ENCODE data around the gene GGA3. TPM values are rescaled to one million over a fixed set of nuclear protein-coding genes. Genes with fewer than 3 reads are reported as not detected.

GGA3 gene
- total RNA-seq, 1 donor from 2014 or later = 4.7 TPM

GRCh38 chr17:75205793-75206163, 55.6 kb downstream of the GGA3 start:
- Histone ChIP-seq H3K9ac (ENCODE audit: low read depth in 1 of 3, low read length in 3 of 3) (peak overlapping the region; percentile 98 to 100 (median 99)), H3K4me3 (ENCODE audit: low read length in 3 of 3) (peak overlapping the region; percentile 97 to 100 (median 99)), H3K9me3 (ENCODE audit: control insufficient read depth in 3 of 3, low read length in 3 of 3) (no peaks in the 10 kb centered on the region), H3K36me3 (ENCODE audit: control insufficient read depth in 3 of 3, insufficient read depth in 3 of 3, low read length in 3 of 3) (peaks cover 5 to 20% (median 17%) of the 10 kb centered on the region in 3 donors), H3K4me1 (ENCODE audit: control insufficient read depth in 3 of 3, insufficient read depth in 3 of 3, low read length in 3 of 3) (peaks cover 4 to 14% (median 7%) of the 10 kb centered on the region in 3 donors), H3K27me3 (ENCODE audit: control insufficient read depth in 3 of 3, insufficient read depth in 3 of 3, low read length in 3 of 3) (no peaks in the 10 kb centered on the region), H3K27ac (ENCODE audit: low read depth, low read length) (peak overlapping the region; percentile 89)

GRCh38 chr17:75205037-75205792, 56.2 kb downstream of the GGA3 start, which contains the start of gene NUP85:
TSS of gene NUP85 (plus strand) at chr17:75205679. CDS start at chr17:75205762, 83 bp downstream.
- no peaks in the 10 kb centered on the region for H3K27me3 ChIP-seq (ENCODE audit: control insufficient read depth in 3 of 3, insufficient read depth in 3 of 3, low read length in 3 of 3)

DNA sequence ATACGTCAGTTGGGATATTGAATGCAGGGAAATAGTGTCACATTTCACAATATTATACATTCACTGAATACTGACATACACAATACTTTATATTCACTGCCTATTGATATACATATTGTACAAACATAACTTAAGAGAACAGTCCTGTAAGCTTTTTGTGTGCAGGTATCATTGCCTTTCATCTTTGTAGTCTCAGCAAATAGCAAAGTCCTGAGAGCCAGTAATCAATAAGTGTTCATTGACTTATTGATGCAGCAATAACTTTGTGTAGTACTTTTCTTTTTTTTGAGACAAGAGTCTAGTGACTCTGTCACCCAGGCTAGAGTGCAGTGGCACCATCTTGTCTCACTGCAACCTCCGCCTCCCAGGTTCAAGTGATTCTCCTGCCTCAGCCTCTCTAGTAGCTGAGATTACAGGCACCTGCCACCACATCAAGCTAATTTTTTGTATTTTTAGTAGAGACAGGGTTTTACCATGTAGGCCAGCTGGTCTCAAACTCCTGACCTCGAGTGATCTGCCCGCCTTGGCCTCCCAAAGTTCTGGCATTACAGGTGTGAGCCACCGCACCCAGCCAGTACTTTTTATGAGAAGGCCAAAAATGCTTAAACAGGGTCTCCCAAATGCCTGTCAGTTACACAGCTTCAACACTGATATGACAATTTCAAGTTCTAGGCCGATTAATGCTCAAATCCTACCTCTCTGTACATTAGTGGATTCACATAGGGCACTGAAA, 61.4 kb downstream of the GGA3 start:
- H3K4me3 ChIP-seq (ENCODE audit: low read length in 3 of 3) = no peak overlapping the region
- H3K36me3 ChIP-seq (ENCODE audit: control insufficient read depth in 3 of 3, insufficient read depth in 3 of 3, low read length in 3 of 3) = no peaks in the 10 kb centered on the region
- no peak overlapping the region for H3K9ac ChIP-seq (ENCODE audit: low read depth in 1 of 3, low read length in 3 of 3)
- H3K27me3 ChIP-seq (ENCODE audit: control insufficient read depth in 3 of 3, insufficient read depth in 3 of 3, low read length in 3 of 3) = no peaks in the 10 kb centered on the region
- no peaks in the 10 kb centered on the region for H3K9me3 ChIP-seq (ENCODE audit: control insufficient read depth in 3 of 3, low read length in 3 of 3)
- peaks cover 0 to 2% (median 0%) of the 10 kb centered on the region in 3 donors for H3K4me1 ChIP-seq (ENCODE audit: control insufficient read depth in 3 of 3, insufficient read depth in 3 of 3, low read length in 3 of 3)
- H3K27ac ChIP-seq (ENCODE audit: low read depth, low read length) = no peak overlapping the region

More at GRCh38 chr17:75205037-75205792, 56.2 kb downstream of the GGA3 start, which contains the start of gene NUP85:
- Histone ChIP-seq H3K36me3 (ENCODE audit: control insufficient read depth in 3 of 3, insufficient read depth in 3 of 3, low read length in 3 of 3) (peaks cover 4 to 17% (median 14%) of the 10 kb centered on the region in 3 donors), H3K4me3 (ENCODE audit: low read length in 3 of 3) (peak within 1 kb of the TSS; percentile 97 to 100 (median 99)), H3K9me3 (ENCODE audit: control insufficient read depth in 3 of 3, low read length in 3 of 3) (no peaks in the 10 kb centered on the region), H3K9ac (ENCODE audit: low read depth in 1 of 3, low read length in 3 of 3) (peak within 1 kb of the TSS; percentile 98 to 100 (median 99)), H3K27ac (ENCODE audit: low read depth, low read length) (peak within 1 kb of the TSS; percentile 89), H3K4me1 (ENCODE audit: control insufficient read depth in 3 of 3, insufficient read depth in 3 of 3, low read length in 3 of 3) (peaks cover 4 to 14% (median 7%) of the 10 kb centered on the region in 3 donors)

- no peaks in the 10 kb centered on the region for H3K9me3 ChIP-seq (ENCODE audit: control insufficient read depth in 3 of 3, low read length in 3 of 3)
- H3K4me1 ChIP-seq (ENCODE audit: control insufficient read depth in 3 of 3, insufficient read depth in 3 of 3, low read length in 3 of 3) = no peaks in the 10 kb centered on the region
- no peak overlapping the region for H3K4me3 ChIP-seq (ENCODE audit: low read length in 3 of 3)
- no peaks in the 10 kb centered on the region for H3K27me3 ChIP-seq (ENCODE audit: control insufficient read depth in 3 of 3, insufficient read depth in 3 of 3, low read length in 3 of 3)
- H3K27ac ChIP-seq (ENCODE audit: low read depth, low read length) = no peak overlapping the region
- H3K9ac ChIP-seq (ENCODE audit: low read depth in 1 of 3, low read length in 3 of 3) = no peak overlapping the region
- no peaks in the 10 kb centered on the region for H3K36me3 ChIP-seq (ENCODE audit: control insufficient read depth in 3 of 3, insufficient read depth in 3 of 3, low read length in 3 of 3)
Observed at GRCh38 chr17:75194879-75195278, 66.5 kb downstream of the GGA3 start.

DNA sequence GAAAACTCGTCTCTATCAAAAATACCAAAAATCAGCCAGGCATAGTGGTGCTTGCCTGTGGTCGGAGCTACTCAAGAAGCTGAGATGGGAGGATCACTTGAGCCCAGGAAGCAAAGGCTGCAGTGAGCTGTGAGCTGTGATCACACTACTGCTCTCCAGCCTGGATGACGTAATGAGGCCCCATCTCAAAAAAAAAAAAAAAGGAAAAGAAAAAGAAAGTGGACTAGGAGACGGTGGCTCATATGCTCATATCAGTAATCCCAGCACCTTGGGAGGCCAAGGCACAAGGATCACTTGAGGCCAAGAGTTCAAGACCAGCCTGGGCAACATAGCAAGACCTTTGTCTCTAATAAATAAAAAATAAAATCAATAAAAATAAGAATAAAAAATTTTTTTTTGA, 69.8 kb downstream of the GGA3 start:
- Histone ChIP-seq H3K36me3 (ENCODE audit: control insufficient read depth in 3 of 3, insufficient read depth in 3 of 3, low read length in 3 of 3) (no peaks in the 10 kb centered on the region), H3K4me1 (ENCODE audit: control insufficient read depth in 3 of 3, insufficient read depth in 3 of 3, low read length in 3 of 3) (no peaks in the 10 kb centered on the region), H3K9me3 (ENCODE audit: control insufficient read depth in 3 of 3, low read length in 3 of 3) (no peaks in the 10 kb centered on the region), H3K9ac (ENCODE audit: low read depth in 1 of 3, low read length in 3 of 3) (no peak overlapping the region), H3K27ac (ENCODE audit: low read depth, low read length) (no peak overlapping the region), H3K4me3 (ENCODE audit: low read length in 3 of 3) (no peak overlapping the region), H3K27me3 (ENCODE audit: control insufficient read depth in 3 of 3, insufficient read depth in 3 of 3, low read length in 3 of 3) (no peaks in the 10 kb centered on the region)

GRCh38 chr17:75188614-75189013, 72.8 kb downstream of the GGA3 start:
- H3K9me3 ChIP-seq (ENCODE audit: control insufficient read depth in 3 of 3, low read length in 3 of 3) = no peaks in the 10 kb centered on the region
- H3K36me3 ChIP-seq (ENCODE audit: control insufficient read depth in 3 of 3, insufficient read depth in 3 of 3, low read length in 3 of 3) = no peaks in the 10 kb centered on the region
- H3K9ac ChIP-seq (ENCODE audit: low read depth in 1 of 3, low read length in 3 of 3) = no peak overlapping the region
- H3K4me1 ChIP-seq (ENCODE audit: control insufficient read depth in 3 of 3, insufficient read depth in 3 of 3, low read length in 3 of 3) = peaks cover 0 to under 1% (median 0%) of the 10 kb centered on the region in 3 donors
- no peak overlapping the region for H3K27ac ChIP-seq (ENCODE audit: low read depth, low read length)
- no peak overlapping the region for H3K4me3 ChIP-seq (ENCODE audit: low read length in 3 of 3)
- no peaks in the 10 kb centered on the region for H3K27me3 ChIP-seq (ENCODE audit: control insufficient read depth in 3 of 3, insufficient read depth in 3 of 3, low read length in 3 of 3)

Other genes with a start within 250 kb of the GGA3 start
- 20.9 TPM for gene MRPL58, start 248.9 kb downstream of the GGA3 start, total RNA-seq
- gene ATP5PD, start 214.6 kb downstream of the GGA3 start, total RNA-seq = 247 TPM
- 9.4 TPM for gene KCTD2, start 214.4 kb downstream of the GGA3 start, total RNA-seq
- gene SLC16A5, start 173.7 kb downstream of the GGA3 start, total RNA-seq = 4.2 TPM
- gene ARMC7, start 151.6 kb downstream of the GGA3 start, total RNA-seq = 1.0 TPM
- gene NT5C, start 129.9 kb downstream of the GGA3 start, total RNA-seq = 32.9 TPM
- gene JPT1, start 107.1 kb downstream of the GGA3 start, total RNA-seq = 109 TPM
- 62.1 TPM for gene SUMO2, start 78.6 kb downstream of the GGA3 start, total RNA-seq
- gene NUP85, start 55.9 kb downstream of the GGA3 start, total RNA-seq = 22.4 TPM
- 71.5 TPM for gene MRPS7, start 273 bp upstream of the GGA3 start, total RNA-seq
- 7.8 TPM for gene MIF4GD, start 9.6 kb upstream of the GGA3 start, total RNA-seq
- gene SLC25A19, start 27.8 kb upstream of the GGA3 start, total RNA-seq = 1.0 TPM
- gene GRB2, start 144.1 kb upstream of the GGA3 start, total RNA-seq = 74.6 TPM
- gene TMEM94, start 195.0 kb upstream of the GGA3 start, total RNA-seq = 18.3 TPM

All from skeletal muscle tissue (tissue), 4 donors.